ENCODE results near the gene SPATS2L. TPM values are rescaled to one million over a fixed set of nuclear protein-coding genes. Genes with fewer than 3 reads are reported as not detected.

The SPATS2L gene
- total and polyA plus RNA-seq, 2 donors (not counting 1 experiment from before 2014, with no cell fraction given), result 0.27 to 0.44 TPM

DNA sequence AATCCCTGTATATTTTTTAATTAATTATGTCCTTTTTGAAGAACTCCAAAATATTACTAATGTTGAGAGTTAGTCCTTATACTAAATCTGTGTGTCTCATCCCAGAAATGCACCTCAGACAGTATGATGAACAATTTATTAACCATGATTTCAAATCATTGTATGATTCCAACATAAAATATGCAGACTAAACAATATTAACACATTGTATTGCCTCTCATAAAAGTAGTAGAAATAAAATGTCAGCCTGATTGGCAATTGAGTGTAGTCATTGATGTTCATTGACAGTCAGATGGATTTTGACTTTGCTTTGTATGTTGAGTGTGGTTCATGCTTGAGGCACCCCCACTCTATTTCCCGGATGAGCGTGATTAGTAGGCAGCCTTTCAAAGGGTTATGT is 145.9 kb downstream of the SPATS2L start:
- no peak overlapping the region for H3K4me3 Mint-ChIP-seq
- Histone ChIP-seq H3K4me3 (ENCODE audit: control extremely low read depth in 1 of 5, extremely low read depth in 1 of 5, insufficient read depth in 1 of 5, low read depth in 2 of 5, low read length in 4 of 5) (no peak overlapping the region), H3K4me1 (ENCODE audit: control insufficient read depth in 2 of 2, insufficient read depth in 2 of 2, low read length in 2 of 2) (peaks cover 51 to 56% of the 10 kb centered on the region in 2 donors), H4K20me1 (ENCODE audit: control insufficient read depth, insufficient read depth, low read length, poor library complexity, severe bottlenecking) (no peaks in the 10 kb centered on the region), H3K27me3 (replicated peaks in 1 of 4; ENCODE audit: control extremely low read depth in 1 of 4, control insufficient read depth in 3 of 4, insufficient read depth in 4 of 4, low read length in 3 of 4) (no peaks in the 10 kb centered on the region), H2AFZ (ENCODE audit: insufficient read depth, low read depth, low read length, poor library complexity, severe bottlenecking) (no peak overlapping the region), H3K9ac (ENCODE audit: low read length) (no peak overlapping the region), H3K9me3 (ENCODE audit: control extremely low read depth in 1 of 3, control insufficient read depth in 2 of 3, insufficient read depth in 1 of 3, low read length in 2 of 3) (no peaks in the 10 kb centered on the region), H3K79me2 (ENCODE audit: control insufficient read depth, insufficient read depth, low read length) (no peaks in the 10 kb centered on the region), H3K27ac (ENCODE audit: low read length in 2 of 2) (no peak overlapping the region), H3K4me2 (replicated peaks; ENCODE audit: low read depth, low read length, poor library complexity, severe bottlenecking) (no peak overlapping the region), H3K36me3 (replicated peaks in 1 of 2; ENCODE audit: control extremely low read depth in 1 of 2, control insufficient read depth in 1 of 2, extremely low read depth in 1 of 2, insufficient read depth in 2 of 2, low read length in 1 of 2) (no peaks in the 10 kb centered on the region)
- H3K9me3 Mint-ChIP-seq (ENCODE audit: insufficient read depth), result no peaks in the 10 kb centered on the region
- intact Hi-C loops (cut with micrococcal nuclease), result no loop called here
- no peak for DNase-seq
- H3K27ac Mint-ChIP-seq, result no peak overlapping the region
- ATAC-seq (ENCODE audit: low read depth), result no peak
- H3K4me1 Mint-ChIP-seq, result peaks cover 60% of the 10 kb centered on the region
- no peaks in the 10 kb centered on the region for H3K27me3 Mint-ChIP-seq
- ChIA-PET POLR2A (no interaction called here), CTCF (no interaction called here)
- TF ChIP-seq EZH2 (IDR thresholded peaks at IDR 0.05; ENCODE audit: borderline replicate concordance, insufficient read depth, low read depth, low read length, poor library complexity, severe bottlenecking), result no peak
- TF ChIP-seq, protein P1, sequence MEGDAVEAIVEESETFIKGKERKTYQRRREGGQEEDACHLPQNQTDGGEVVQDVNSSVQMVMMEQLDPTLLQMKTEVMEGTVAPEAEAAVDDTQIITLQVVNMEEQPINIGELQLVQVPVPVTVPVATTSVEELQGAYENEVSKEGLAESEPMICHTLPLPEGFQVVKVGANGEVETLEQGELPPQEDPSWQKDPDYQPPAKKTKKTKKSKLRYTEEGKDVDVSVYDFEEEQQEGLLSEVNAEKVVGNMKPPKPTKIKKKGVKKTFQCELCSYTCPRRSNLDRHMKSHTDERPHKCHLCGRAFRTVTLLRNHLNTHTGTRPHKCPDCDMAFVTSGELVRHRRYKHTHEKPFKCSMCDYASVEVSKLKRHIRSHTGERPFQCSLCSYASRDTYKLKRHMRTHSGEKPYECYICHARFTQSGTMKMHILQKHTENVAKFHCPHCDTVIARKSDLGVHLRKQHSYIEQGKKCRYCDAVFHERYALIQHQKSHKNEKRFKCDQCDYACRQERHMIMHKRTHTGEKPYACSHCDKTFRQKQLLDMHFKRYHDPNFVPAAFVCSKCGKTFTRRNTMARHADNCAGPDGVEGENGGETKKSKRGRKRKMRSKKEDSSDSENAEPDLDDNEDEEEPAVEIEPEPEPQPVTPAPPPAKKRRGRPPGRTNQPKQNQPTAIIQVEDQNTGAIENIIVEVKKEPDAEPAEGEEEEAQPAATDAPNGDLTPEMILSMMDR (IDR thresholded peaks at IDR 0.05), result no peak
- WGBS (ENCODE audit: insufficient coverage), result no CpG with 5 or more reads among the region's 2 CpGs

DNA sequence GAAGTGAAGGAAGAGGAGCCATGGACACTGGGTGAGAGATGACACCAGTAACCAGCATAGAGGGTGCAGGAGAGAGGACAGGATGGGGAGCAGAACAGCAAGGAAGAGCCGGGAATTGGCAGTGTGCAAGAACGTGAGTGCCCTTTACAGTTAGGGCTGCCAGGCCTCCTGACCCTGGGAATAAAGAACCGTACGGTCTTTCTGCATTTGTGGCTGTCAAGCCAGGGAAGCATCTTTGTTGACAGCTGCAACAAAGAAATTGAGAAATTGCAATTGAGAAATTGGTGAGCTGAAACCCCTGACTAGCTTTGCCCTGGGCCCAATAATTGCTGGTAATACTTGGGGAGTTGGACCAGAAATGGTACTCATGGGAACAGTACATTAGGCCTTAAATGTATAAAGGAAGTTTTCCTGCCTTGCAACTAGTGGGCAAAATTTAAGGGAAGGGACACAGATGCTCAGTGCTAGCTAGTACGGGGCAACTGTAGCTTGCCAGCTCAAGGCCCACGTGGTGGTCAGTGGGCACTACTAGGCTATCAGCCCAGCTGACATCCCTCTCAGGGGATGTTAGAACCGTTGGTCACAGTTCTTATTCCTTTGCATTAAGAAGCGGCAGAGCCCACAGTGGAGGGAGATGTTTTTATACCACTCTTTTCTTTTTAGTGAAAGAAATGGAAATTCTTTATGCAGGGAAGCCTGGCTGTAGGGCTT is 146.8 kb downstream of the SPATS2L start:
- POLR2A ChIA-PET, result no interaction called here
- ATAC-seq (ENCODE audit: low read depth), result no peak
- no peaks in the 10 kb centered on the region for H3K36me3 ChIP-seq (replicated peaks in 1 of 2; ENCODE audit: control extremely low read depth in 1 of 2, control insufficient read depth in 1 of 2, extremely low read depth in 1 of 2, insufficient read depth in 2 of 2, low read length in 1 of 2)

More for the DNA sequence above, 146.8 kb downstream of the SPATS2L start:
- Mint-ChIP-seq H3K9me3 (ENCODE audit: insufficient read depth) (no peaks in the 10 kb centered on the region), H3K27me3 (no peaks in the 10 kb centered on the region), H3K27ac (no peak overlapping the region), H3K4me3 (no peak overlapping the region), H3K4me1 (peaks cover 60% of the 10 kb centered on the region)
- Histone ChIP-seq H2AFZ (ENCODE audit: insufficient read depth, low read depth, low read length, poor library complexity, severe bottlenecking) (no peak overlapping the region), H3K27me3 (replicated peaks in 1 of 4; ENCODE audit: control extremely low read depth in 1 of 4, control insufficient read depth in 3 of 4, insufficient read depth in 4 of 4, low read length in 3 of 4) (no peaks in the 10 kb centered on the region), H3K4me2 (replicated peaks; ENCODE audit: low read depth, low read length, poor library complexity, severe bottlenecking) (no peak overlapping the region), H3K4me3 (ENCODE audit: control extremely low read depth in 1 of 5, extremely low read depth in 1 of 5, insufficient read depth in 1 of 5, low read depth in 2 of 5, low read length in 4 of 5) (no peak overlapping the region), H4K20me1 (ENCODE audit: control insufficient read depth, insufficient read depth, low read length, poor library complexity, severe bottlenecking) (no peaks in the 10 kb centered on the region), H3K9ac (ENCODE audit: low read length) (no peak overlapping the region), H3K79me2 (ENCODE audit: control insufficient read depth, insufficient read depth, low read length) (no peaks in the 10 kb centered on the region), H3K9me3 (ENCODE audit: control extremely low read depth in 1 of 3, control insufficient read depth in 2 of 3, insufficient read depth in 1 of 3, low read length in 2 of 3) (no peaks in the 10 kb centered on the region), H3K27ac (ENCODE audit: low read length in 2 of 2) (no peak overlapping the region), H3K4me1 (ENCODE audit: control insufficient read depth in 2 of 2, insufficient read depth in 2 of 2, low read length in 2 of 2) (peaks cover 51 to 56% of the 10 kb centered on the region in 2 donors)
- WGBS (ENCODE audit: insufficient coverage), result 100% methylated on average over 6 of the region's 8 CpGs
- DNase-seq, result no peak
- no peak for TF ChIP-seq EZH2 (IDR thresholded peaks at IDR 0.05; ENCODE audit: borderline replicate concordance, insufficient read depth, low read depth, low read length, poor library complexity, severe bottlenecking)
- TF ChIP-seq, protein P1 (IDR thresholded peaks at IDR 0.05), result no peak
- intact Hi-C loops (cut with micrococcal nuclease), result no loop called here
- CTCF ChIA-PET, result interaction anchor here (1.1 kb wide), 1 partner anchor 17 kb away, joined by 3 read pairs; no protein-coding TSS in a partner anchor
